NCI-H2081 (cell line): Measurements from ENCODE around the gene RNF227.

Source experiments
- DNase-seq, 2 experiments: peaks; one replicate each; lab custom pipeline; 2025; lab: John Stamatoyannopoulos, UW

The RNF227 gene

DNA sequence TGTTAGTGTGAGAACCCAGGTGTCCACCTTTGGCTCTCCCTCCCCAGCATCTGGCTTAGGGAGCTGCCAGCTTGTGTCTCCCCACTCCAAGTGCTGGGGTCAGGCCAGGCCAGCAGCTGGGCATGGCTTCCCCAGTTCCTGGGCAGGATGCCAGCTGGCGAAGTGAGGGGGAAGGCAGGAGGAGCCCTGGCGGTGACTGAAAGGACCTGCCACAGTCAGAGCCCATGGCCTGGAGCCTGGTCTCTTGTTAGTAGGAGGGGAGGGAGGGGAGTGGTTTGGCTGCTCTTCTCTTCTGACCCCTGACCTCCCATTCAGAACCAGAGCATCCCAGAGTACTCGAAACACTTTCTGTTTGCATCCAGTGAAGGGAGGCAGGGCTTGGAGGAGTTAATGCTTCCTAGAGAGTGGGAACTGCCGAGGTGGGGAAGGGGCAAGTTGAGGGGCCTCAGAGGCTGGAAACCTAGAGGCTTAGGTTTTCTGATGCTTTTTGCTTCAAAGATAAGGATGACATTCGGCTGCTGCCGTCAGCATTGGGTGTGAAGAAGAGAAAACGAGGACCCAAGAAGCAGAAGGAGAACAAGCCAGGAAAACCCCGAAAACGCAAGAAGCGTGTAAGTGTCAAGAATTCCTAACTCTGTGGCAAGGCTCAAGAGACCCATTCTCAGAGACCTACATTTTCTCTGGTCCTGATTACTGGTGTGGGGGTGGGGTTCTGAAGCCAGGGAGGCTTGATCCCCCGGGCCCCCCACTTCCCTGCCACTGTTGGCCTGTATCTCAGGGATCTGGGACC is 26.7 kb downstream of the RNF227 start:
- peak; percentile 91 to 95 for DNase-seq

DNA sequence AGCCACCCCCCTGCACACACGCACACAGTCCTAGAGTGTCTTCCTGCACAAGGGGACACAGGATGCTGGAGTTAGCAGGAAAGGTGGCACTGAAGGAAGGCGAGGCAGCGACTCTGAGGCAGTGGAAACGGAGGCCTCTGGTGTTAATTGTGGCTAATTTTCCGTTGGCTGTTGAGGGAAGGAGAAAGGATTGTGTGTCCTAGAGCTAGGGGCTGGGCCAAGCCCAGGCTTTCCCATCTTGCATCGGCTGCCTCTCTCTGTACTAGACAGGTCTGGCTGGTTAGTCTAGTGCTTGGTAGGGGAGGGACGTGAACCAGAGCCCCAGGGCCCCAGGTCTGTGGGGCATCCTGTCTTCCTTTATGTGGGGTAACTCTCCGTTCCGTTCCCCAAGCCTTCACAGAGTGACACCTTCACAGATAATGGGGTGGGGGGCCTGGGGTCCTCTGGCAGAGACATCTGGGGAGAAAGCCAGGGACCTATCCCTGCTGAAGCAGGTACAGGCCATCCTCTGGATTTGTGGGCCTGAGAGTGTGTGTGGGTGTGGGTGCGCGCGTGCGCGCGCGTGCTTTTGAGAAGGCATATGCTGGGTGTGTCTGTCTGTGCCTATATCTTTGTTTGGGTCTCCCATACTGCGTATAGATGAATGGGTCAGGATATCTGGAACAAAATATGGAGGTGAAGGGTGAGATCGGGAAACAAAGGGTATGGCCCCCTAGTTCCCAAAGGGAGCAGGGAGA is 27.7 kb downstream of the RNF227 start, which contains the start of gene CHD3:
Gene CHD3, plus strand, starts transcription at position 606 of the 737 bp plus-strand sequence. CDS start 212 bp downstream, outside the sequence.
- peak in 1 of 2 experiments; percentile 49 for DNase-seq

DNA sequence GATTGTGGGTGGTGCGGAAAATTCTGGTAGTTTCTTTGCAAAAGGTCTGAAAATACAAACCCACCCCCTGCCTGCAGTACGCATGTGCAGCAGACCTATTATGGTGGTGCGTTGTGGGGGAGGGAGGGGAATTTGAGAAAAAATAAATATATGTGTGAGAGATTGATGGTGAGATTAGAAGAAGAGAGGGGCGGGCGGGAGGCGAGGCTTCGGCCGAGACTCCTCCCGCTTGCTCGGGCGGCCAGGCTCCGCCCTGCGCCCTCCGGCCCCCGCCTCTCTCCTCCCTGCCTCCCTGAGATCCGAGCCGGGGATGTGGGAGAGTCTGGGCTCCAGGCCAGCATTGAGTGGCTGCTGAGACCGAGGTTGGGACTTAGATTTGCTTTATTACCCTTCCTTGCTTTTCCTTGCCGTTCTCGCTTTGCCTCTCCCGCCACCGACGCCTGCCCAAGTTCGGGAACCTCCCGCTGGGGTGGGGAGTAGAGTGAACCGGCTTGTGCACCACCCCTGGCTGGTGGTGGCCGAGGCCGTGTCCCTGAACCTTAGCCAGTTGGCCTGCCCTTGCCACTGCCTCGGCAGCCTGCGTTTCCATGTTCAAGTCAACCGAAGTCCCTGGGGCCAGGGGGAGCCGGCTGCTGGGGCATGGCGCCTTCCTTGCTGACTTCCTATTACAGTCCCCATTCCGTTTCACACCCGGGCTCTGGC is 28.5 kb downstream of the RNF227 start:
- peak; percentile 89 to 92 for DNase-seq

DNA sequence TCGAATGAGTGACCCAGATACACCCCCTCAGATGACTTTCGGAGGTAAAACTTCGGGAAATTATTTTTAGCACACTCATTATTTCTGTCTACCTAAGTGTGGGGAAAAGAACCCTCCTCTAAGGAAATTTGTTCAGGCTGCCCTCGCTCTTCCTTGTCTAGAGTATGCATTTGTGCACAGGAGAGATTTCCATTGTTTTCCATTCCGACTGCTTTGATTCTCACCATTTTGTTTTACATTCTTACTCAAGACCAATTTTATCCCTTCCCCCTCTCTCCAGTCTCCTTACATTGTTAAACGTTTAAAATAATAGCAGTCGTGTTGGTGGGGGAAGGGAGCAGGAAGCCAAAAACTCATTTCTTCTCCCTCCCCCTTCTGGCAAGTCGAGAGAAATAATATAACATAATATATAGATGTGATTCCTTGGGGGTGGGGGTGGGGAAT is 29.0 kb downstream of the RNF227 start:
- no peak for DNase-seq

DNA sequence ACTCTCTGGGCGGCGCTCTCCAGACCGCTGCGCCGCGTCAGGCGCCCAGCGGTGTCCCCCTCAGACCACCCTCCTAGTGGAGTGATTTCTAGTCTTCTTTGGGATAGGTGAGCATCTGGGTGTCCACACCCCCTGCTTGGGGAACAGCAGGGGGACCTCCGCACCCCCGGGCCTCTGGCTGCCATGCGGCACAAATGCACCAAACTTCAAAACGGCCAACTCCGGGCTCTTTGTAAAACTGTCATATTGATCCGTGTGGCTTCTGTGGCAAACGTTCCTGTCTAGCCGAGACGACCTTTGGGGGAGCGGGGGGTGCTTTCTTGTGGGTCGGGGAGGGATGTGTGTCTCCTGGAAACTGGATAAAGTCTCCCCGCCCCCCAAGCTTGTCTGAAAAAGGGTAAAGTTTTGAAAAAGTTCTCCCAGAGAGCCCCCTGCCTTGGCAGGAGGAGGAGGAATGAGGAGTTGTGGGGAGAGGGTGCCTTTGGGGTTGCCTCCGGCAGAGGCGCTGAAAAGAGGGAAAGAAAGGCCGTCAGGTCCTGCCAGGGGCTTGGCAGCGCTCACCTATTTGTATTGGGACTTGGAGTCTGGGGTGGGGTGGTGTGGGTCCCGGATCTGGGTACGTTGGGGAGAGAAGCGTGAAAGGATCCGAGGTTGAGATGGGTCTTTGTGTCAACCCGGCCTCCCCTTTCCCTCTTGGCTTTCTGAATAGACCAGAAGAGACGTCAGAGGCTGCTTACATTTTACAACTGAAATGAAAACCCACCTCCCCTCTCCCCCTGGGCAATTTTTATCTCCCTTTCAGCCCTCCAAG is 29.7 kb downstream of the RNF227 start:
- peak in 1 of 2 experiments; percentile 53 for DNase-seq

DNA sequence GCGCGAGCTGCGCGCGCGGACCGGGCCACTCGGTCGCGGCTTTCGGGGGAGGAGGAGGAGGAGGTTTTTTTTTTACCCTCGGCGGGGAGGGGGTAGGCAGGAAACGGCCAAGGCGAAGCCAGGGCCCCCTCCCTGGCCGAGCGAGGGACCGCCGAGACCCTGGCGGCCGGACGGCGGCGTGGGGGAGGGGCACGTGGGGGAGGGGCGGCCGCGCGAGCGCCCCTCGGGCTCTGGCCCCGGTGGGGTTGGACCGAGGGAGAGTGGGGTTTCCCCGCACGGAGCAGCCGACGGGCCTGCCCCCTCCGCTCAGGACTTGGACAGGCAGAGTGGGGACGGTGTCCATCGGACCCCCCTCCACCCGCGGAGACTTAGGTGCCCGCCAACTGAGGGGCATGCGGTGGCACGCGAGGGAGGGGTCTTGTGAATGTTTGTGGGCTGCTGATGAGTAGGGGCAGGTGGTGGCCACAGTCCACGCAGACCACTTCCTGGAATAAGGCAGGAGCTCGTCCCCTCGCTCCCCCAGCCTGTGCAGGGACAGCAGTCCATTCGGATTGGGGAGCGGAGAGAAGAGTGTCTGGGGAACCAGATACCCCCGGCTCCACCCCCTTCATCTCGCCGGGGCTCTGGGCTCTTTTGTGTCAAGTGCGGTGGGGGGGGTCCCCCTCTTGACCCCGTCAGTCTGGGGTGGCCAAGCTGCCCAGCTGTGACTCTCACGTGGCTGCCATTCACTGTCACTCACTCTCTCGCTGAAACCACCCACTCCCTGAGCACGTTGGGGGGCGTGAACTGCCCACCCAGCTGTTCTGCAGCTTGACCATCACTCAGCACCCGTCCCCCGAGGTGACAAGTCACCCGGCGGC is 30.5 kb downstream of the RNF227 start:
- peak in 1 of 2 experiments; percentile 67 for DNase-seq

DNA sequence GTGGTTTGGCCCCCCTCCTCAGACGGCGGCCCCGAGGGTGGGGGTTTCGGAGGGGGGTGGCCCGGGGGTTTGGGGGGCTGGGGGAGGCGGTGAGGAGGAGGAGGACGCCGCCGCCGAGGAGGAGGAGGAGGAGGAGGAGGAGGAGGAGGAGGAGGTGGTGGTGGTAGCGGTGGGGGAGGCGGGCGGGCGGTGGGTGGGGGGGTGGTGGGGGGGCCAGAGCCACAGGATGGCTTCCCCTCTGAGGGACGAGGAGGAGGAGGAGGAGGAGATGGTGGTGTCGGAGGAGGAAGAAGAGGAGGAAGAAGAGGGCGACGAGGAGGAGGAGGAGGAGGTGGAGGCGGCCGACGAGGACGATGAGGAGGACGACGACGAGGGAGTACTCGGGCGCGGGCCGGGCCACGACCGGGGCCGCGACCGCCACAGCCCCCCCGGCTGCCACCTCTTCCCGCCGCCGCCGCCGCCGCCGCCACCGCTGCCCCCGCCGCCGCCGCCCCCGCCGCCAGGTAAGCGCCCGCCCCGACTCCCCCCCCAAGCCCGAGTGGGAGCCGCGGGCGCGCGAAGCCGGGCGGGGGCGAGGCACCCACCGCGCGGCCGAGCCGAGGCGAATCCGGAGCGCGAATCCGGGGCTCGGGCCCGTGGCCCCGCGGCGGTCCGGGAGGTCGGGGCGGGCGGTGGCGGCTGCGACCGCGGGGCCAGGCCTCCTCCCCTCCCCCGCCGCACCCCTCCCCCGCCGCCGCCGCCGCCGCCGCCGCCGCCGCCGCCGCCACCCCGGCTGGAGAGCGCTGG is 31.3 kb downstream of the RNF227 start:
- DNase-seq, result no peak

DNA sequence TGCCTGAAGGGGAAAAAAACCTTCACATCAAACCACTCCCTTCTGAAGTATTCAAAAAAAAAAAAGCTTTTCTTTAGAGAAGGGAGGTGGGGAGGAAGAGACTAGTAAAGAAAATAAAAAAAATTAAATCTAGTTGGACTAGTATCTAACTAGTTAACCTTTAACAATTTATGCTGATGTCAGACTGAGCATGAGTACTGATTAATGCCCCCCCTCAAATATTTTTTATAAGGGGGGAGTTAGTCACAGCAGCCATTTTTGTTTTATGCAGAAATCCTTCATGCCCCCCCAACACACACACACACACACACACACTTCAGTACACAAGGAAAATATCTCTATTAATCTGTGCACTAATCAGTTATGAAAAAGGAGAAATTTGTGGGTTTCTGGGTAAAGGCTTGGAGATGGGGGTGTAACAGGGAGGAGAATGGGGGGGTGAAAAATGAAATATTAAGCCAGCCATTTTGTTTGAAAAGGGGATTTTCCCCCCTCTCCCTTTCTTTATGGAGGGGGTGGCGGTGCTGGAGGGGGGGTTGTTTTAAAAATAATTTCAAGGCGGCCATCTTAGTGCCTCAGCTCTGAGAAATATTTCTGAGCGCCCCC is 32.2 kb downstream of the RNF227 start:
- DNase-seq, result peak in 1 of 2 experiments; percentile 37

DNA sequence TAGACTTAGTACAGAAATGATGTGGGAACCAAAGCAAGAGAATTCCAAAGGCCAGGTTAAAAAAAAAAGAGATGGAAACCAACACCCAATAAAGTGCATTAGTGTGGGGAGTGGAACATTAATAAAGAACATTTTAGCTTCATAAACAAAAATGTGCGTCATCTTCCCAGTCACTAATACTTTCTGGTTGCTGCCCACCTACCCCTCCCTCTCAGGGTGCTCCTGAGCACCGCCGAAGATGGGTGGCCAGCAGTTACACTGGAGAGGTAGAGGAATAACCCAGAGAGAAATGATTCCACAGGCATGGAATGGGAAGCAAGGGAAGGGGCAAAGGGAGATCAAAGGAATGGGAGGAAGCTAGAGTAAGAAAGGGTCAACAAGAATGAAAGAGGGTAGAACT is 33.5 kb downstream of the RNF227 start:
- peak in 1 of 2 experiments; percentile 15 for DNase-seq

DNA sequence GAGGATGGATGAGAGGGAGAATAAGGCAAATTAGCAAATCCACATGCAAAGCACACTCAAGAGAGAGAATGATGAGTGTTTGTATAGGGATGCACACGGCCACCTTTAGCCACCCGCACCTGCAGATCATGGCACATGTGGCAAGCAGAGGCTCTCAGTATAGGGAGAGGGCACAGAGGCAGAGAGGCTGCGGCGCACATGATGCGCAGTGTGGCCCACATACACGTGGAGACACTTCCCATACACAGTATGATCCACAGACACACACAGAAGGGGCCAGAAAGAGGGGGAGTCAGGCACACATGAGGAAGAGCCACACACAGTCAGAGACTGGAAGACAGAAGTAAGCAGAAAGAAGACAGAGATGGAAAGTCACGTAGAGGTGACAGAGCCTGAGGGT is 34.0 kb downstream of the RNF227 start:
- peak in 1 of 2 experiments; percentile 64 for DNase-seq

DNA sequence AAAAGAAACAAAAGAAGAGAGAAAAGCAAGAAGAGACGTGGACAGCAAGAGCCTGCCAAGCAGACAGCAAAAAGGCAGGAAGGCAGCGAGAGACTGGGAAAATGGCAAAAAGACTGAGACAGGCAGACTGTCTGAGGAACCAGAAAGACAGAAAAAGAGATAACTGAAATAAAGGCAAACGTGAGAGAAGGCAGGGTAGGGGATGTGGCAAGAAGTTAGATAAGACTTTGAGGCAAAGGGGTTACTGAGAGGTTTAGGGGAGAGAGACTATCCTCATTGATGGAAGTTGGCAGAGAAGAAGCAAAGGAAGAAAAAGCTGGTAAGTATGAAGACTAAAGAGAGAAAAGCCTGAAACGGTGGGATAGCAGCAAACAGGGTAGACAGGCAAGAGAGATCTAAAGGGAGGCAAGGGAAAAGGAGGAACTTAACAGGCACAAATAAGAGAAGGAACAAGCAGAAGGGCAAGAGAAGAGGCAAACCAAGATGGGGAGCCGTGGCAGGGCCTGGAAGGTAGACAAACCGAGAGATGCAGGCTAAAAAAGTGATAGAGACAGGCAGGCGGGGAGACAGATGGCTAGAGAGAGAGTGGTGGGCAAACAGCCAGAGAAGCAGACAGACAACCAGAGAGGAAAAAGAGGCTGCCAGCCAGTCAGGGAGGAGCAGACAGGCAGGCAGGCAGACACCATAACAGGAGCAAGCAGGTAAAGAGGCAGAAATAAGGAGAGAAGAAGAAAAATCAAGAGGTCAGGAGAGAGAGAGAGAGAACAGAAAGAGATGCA is 34.6 kb downstream of the RNF227 start:
- DNase-seq, result peak; percentile 49 to 69

DNA sequence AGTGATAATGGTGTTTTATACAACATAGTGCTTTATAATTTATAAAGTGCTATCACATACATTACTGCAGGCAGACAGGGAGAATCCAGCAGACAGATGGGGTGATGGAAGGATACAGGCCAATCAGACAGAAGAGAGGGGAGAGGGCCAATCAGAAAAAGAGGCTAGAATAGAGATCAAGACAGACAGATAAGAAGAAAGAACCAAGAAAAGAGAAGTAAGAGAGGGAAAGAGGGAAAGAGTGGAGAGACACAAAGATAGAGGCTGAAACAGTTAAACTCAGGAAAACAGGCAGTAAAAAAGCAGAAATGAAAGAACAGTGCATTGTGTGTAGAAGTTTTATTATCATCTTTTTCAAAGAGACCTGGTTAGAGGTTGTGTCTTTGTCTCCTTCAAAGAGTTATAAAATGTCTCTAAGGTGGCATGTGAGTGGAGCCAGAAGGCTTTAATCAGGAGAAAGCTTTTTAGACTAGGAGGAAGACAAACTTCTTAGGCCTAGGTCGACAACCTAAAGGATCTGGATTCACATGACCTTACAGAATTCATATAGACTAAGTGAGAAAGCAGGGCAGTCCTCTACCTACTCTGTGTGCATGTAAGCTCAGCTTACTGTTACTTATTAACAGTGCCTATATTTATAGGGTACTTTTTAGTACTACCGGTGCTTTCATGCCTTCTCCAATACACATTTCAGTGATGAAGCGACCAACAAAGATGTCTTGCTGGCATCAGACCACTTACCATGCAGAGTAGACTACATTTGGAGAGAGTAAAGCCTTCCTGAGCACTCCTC is 35.8 kb downstream of the RNF227 start:
- no peak for DNase-seq

DNA sequence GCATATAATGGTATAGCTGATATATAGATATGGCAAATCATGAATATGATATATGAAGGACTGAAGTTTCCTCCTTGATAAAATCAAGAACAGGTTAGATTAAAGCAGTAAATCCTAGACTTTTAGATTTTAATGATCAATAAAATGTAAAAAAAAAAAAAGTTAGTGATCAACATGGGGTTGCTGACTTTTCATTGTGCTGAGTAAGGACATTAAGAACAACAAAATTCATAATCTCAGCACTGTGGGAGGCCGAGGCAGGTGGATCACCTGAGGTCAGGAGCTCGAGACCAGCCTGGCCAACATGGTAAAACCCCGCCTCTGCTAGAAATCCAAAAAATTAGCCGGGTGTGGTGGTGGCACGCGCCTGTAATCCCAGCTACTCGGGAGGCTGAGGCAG is 37.9 kb downstream of the RNF227 start:
- no peak for DNase-seq

DNA sequence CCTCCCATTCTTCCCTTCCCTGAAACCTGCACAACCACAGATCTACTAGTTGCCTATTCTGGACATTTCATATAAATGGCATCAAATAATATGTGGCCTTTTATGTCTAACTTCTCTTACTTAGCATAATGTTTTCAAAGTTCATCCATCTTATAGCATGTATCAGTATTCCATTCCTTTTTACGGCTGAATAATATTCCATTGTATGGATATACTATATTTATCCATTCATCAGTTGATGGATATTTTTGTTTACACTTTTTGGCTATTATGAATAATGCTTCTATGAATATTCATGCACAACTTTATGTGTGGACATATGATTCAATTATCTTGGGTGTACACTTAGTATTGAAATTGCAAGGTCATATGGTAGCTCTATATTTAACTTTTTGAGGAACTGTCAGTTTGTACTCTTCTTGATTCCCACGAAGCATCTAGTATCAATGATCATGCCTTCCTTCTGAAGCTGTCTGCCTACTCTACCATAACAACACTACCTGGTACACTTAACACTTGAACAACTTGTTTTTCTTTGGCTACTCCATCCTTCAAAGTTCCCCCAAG is 40.2 kb downstream of the RNF227 start:
- no peak for DNase-seq

DNA sequence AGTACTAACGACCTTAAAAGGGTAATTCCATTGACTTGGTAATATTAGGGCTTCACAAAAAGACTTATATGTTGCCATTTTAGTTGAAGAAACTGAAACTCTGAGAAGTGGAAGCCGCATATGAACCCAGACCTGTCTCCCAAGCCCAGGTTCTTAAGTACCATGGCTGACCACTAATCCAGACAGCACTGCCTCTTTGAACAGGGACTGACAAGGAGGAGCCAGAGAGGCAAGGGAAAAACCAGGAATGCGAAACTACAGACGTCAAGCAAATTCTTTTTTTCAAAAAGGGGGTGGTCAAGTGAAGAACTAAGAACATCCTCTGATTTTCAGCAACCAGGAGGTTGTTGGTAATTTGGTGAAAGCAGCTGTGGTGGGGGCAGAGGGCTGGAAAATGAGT is 43.0 kb downstream of the RNF227 start:
- no peak for DNase-seq

DNA sequence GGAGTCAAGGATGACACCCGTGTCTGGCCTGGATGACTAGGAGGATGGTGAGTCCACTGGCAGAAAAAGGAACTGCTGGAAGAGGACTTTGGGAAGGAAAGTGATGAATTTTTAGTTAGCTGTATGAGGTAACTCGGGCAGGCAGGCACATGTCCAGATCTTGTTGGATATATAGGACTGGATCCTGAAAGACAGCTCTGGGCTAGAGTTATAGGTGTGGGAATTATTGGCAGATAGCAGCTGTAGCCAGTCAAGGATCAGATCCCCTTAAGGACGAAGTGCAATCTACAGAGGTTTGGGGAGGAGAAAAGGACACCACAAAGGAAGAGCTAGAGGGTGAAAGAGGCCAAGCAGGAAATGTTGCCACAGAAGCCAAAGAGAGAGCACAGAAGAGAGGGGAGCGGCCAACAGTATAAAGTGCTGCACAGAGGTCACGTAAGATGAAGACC is 48.2 kb downstream of the RNF227 start:
- no peak for DNase-seq

DNA sequence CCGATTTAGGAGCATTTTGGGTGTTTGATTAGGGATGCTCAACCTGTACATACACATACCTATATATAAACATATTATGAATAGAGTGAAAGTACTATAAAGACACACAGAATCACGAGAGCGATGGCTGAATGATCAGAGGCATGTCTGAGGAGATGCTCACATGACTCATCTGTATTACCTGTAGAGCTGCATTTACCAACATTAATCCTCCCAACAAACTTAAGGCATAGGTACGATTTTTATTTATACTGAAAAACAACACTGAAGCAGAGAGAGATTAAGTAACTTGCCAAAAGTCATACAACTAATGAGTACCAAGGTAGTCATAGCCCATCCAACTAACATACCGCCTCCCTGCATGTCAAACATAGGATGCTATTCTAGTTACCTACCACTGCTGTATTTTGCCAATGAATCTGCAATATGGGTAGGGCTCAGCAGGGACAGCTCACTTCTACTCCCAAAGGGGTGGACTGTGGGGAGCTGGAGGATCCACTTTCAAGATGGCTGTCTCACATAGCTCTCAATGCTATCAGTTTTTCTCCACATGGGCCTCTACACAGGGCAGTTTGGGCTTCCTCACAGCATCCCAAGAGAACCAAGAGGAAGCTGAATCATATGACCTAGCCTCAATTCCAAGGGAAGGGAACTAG is 51.0 kb downstream of the RNF227 start:
- DNase-seq, result no peak
